ENCODE results near the gene ATP6V0A1.
"Not testable (repeated sequence)": the region's sequence is repeated elsewhere in the genome, so short reads cannot be mapped to it uniquely, and the experiment has no call there.

Gene ATP6V0A1

GRCh38 chr17:42538482-42538881 is 79.8 kb downstream of the ATP6V0A1 start:
- no peak for DNase-seq (ENCODE audit: low read depth, low spot score)

GRCh38 chr17:42540558-42540957 is 81.9 kb downstream of the ATP6V0A1 start:
- DNase-seq (ENCODE audit: low read depth, low spot score) = not testable (repeated sequence)

GRCh38 chr17:42541041-42541833 is 82.6 kb downstream of the ATP6V0A1 start:
- no peak for DNase-seq (ENCODE audit: low read depth, low spot score)

- no peak for DNase-seq (ENCODE audit: low read depth, low spot score)
Observed at GRCh38 chr17:42543190-42544079, 84.8 kb downstream of the ATP6V0A1 start.

- DNase-seq (ENCODE audit: low read depth, low spot score) = no peak
Observed at GRCh38 chr17:42544874-42545283, 86.2 kb downstream of the ATP6V0A1 start.

- DNase-seq (ENCODE audit: low read depth, low spot score) = not testable (repeated sequence)
Observed at GRCh38 chr17:42545755-42546505, 87.3 kb downstream of the ATP6V0A1 start.

- DNase-seq (ENCODE audit: low read depth, low spot score) = no peak
Observed at GRCh38 chr17:42547001-42547461, 88.4 kb downstream of the ATP6V0A1 start.

GRCh38 chr17:42547698-42548069 is 89.0 kb downstream of the ATP6V0A1 start:
- no peak for DNase-seq (ENCODE audit: low read depth, low spot score)

- DNase-seq (ENCODE audit: low read depth, low spot score) = peak; percentile 83
Observed at GRCh38 chr17:42548070-42548837, 89.6 kb downstream of the ATP6V0A1 start.

- DNase-seq (ENCODE audit: low read depth, low spot score) = no peak
Observed at GRCh38 chr17:42548993-42549755, 90.5 kb downstream of the ATP6V0A1 start.

GRCh38 chr17:42552736-42553135 is 94.1 kb downstream of the ATP6V0A1 start, which contains the start of gene HSD17B1:
TSS of gene HSD17B1 (plus strand) at chr17:42552923. CDS start at chr17:42552934, 11 bp downstream.
- DNase-seq (ENCODE audit: low read depth, low spot score) = not testable (repeated sequence)

GRCh38 chr17:42553161-42553818 is 94.6 kb downstream of the ATP6V0A1 start:
- DNase-seq (ENCODE audit: low read depth, low spot score) = no peak

GRCh38 chr17:42553866-42554249 is 95.2 kb downstream of the ATP6V0A1 start:
- no peak for DNase-seq (ENCODE audit: low read depth, low spot score)

GRCh38 chr17:42554250-42555121 is 95.8 kb downstream of the ATP6V0A1 start:
- peak; percentile 90 for DNase-seq (ENCODE audit: low read depth, low spot score)

GRCh38 chr17:42555122-42555622 is 96.5 kb downstream of the ATP6V0A1 start:
- DNase-seq (ENCODE audit: low read depth, low spot score) = no peak

GRCh38 chr17:42555961-42556617 is 97.4 kb downstream of the ATP6V0A1 start:
- DNase-seq (ENCODE audit: low read depth, low spot score) = not testable (repeated sequence)

GRCh38 chr17:42559075-42559474 is 100.4 kb downstream of the ATP6V0A1 start:
- DNase-seq (ENCODE audit: low read depth, low spot score) = no peak

GRCh38 chr17:42560246-42560645 is 101.6 kb downstream of the ATP6V0A1 start:
- no peak for DNase-seq (ENCODE audit: low read depth, low spot score)

Data from astrocyte of the hippocampus (primary cell).